ENCODE results near the gene ABCA5. TPM values are rescaled to one million over a fixed set of nuclear protein-coding genes. Genes with fewer than 3 reads are reported as not detected.

Gene ABCA5
- polyA plus RNA-seq, 1 of the 3 experiments (the other 2 are of a cell fraction) = 2.0 TPM

DNA sequence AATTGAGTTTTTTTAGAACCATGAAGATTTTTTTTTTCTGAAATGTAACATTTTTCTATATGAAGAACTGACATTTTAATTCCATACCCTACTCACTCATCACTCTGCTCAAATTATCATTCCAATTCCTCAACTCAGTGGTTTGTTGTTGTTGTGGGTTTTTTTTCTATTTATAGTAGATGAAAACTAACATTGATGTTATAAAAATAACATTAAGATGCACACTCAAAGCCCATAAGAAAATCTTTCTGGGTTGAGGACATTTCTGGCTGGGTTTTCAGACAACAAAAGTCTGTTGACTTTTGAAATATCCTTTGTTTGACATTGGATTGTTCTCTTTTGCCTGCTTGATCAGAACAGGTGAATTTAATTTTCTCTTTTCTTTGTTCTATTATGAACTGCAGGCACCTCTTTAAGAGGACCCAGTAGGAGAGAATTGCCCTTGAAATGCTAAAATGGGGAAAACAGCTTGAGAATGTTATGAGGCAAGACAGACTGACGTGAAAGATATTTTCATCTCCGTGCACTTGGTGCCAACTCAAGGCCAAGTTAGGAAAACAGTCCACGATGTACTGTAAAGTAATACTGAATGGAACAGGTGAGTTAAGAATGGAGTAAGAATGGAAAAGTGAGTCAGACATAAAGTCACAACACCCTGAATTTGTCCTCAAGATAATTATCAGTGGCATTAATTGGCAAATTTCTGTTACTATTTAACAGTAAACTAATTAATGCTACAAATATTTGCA lies 16.1 kb upstream of the ABCA5 start:
- Histone ChIP-seq H3K4me1 (ENCODE audit: control insufficient read depth in 1 of 2, insufficient read depth in 2 of 2, low read depth in 1 of 2, low read length in 1 of 2) (no peaks in the 10 kb centered on the region), H3K9me2 (no peaks in the 10 kb centered on the region; the same call in 1 of the 2 replicates), H3K4me3 (ENCODE audit: low read depth in 2 of 2, low read length in 1 of 2) (no peak overlapping the region), H3K9me3 (no peaks in the 10 kb centered on the region), H3K4me2 (no peak overlapping the region), H4K20me1 (ENCODE audit: insufficient read depth) (no peaks in the 10 kb centered on the region), H3K9ac (no peak overlapping the region), H3F3A (replicated peaks; ENCODE audit: insufficient read depth) (no peaks in the 10 kb centered on the region), H3K27me3 (ENCODE audit: insufficient read depth) (no peaks in the 10 kb centered on the region), H3K79me2 (ENCODE audit: insufficient read depth) (no peaks in the 10 kb centered on the region), H3K36me3 (replicated peaks in 1 of 2; ENCODE audit: control insufficient read depth in 1 of 2, insufficient read depth in 2 of 2, low read length in 1 of 2) (no peaks in the 10 kb centered on the region), H3K27ac (ENCODE audit: low read depth in 2 of 2, low read length in 1 of 2) (no peak overlapping the region), H2AFZ (ENCODE audit: low read depth) (no peak overlapping the region)
- no peak for DNase-seq
- TF ChIP-seq, protein P1, sequence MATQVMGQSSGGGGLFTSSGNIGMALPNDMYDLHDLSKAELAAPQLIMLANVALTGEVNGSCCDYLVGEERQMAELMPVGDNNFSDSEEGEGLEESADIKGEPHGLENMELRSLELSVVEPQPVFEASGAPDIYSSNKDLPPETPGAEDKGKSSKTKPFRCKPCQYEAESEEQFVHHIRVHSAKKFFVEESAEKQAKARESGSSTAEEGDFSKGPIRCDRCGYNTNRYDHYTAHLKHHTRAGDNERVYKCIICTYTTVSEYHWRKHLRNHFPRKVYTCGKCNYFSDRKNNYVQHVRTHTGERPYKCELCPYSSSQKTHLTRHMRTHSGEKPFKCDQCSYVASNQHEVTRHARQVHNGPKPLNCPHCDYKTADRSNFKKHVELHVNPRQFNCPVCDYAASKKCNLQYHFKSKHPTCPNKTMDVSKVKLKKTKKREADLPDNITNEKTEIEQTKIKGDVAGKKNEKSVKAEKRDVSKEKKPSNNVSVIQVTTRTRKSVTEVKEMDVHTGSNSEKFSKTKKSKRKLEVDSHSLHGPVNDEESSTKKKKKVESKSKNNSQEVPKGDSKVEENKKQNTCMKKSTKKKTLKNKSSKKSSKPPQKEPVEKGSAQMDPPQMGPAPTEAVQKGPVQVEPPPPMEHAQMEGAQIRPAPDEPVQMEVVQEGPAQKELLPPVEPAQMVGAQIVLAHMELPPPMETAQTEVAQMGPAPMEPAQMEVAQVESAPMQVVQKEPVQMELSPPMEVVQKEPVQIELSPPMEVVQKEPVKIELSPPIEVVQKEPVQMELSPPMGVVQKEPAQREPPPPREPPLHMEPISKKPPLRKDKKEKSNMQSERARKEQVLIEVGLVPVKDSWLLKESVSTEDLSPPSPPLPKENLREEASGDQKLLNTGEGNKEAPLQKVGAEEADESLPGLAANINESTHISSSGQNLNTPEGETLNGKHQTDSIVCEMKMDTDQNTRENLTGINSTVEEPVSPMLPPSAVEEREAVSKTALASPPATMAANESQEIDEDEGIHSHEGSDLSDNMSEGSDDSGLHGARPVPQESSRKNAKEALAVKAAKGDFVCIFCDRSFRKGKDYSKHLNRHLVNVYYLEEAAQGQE (IDR thresholded peaks at IDR 0.05; ENCODE audit: low read depth, low read length) = no peak
- no peak for TF ChIP-seq EZH2phosphoT487 (IDR thresholded peaks at IDR 0.05; ENCODE audit: borderline replicate concordance, low read depth)
- TF ChIP-seq NRF1 (IDR thresholded peaks at IDR 0.05; ENCODE audit: low read depth, low read length) = no peak
- no peak for TF ChIP-seq TCF12 (IDR thresholded peaks at IDR 0.05)
- TF ChIP-seq, protein P2, sequence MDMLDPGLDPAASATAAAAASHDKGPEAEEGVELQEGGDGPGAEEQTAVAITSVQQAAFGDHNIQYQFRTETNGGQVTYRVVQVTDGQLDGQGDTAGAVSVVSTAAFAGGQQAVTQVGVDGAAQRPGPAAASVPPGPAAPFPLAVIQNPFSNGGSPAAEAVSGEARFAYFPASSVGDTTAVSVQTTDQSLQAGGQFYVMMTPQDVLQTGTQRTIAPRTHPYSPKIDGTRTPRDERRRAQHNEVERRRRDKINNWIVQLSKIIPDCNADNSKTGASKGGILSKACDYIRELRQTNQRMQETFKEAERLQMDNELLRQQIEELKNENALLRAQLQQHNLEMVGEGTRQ (IDR thresholded peaks at IDR 0.05; ENCODE audit: borderline replicate concordance, low read depth, low read length) = no peak
- TF ChIP-seq POLR2AphosphoS5 (IDR thresholded peaks at IDR 0.05; ENCODE audit: low read depth, low read length) = no peak
- TF ChIP-seq, protein P3, sequence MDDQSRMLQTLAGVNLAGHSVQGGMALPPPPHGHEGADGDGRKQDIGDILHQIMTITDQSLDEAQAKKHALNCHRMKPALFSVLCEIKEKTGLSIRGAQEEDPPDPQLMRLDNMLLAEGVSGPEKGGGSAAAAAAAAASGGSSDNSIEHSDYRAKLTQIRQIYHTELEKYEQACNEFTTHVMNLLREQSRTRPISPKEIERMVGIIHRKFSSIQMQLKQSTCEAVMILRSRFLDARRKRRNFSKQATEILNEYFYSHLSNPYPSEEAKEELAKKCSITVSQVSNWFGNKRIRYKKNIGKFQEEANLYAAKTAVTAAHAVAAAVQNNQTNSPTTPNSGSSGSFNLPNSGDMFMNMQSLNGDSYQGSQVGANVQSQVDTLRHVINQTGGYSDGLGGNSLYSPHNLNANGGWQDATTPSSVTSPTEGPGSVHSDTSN (IDR thresholded peaks at IDR 0.05) = no peak
- TF ChIP-seq, protein P4, sequence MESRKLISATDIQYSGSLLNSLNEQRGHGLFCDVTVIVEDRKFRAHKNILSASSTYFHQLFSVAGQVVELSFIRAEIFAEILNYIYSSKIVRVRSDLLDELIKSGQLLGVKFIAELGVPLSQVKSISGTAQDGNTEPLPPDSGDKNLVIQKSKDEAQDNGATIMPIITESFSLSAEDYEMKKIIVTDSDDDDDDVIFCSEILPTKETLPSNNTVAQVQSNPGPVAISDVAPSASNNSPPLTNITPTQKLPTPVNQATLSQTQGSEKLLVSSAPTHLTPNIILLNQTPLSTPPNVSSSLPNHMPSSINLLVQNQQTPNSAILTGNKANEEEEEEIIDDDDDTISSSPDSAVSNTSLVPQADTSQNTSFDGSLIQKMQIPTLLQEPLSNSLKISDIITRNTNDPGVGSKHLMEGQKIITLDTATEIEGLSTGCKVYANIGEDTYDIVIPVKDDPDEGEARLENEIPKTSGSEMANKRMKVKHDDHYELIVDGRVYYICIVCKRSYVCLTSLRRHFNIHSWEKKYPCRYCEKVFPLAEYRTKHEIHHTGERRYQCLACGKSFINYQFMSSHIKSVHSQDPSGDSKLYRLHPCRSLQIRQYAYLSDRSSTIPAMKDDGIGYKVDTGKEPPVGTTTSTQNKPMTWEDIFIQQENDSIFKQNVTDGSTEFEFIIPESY (IDR thresholded peaks at IDR 0.05; ENCODE audit: borderline replicate concordance, low read depth) = no peak
- TF ChIP-seq, protein P5, sequence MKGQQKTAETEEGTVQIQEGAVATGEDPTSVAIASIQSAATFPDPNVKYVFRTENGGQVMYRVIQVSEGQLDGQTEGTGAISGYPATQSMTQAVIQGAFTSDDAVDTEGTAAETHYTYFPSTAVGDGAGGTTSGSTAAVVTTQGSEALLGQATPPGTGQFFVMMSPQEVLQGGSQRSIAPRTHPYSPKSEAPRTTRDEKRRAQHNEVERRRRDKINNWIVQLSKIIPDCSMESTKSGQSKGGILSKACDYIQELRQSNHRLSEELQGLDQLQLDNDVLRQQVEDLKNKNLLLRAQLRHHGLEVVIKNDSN (IDR thresholded peaks at IDR 0.05; ENCODE audit: borderline replicate concordance, low read depth) = no peak
- no peak for TF ChIP-seq MEF2A (IDR thresholded peaks at IDR 0.05; ENCODE audit: borderline replicate concordance, low read depth)
- TF ChIP-seq FOSL2 (IDR thresholded peaks at IDR 0.05; ENCODE audit: borderline replicate concordance, low read depth) = no peak
- TF ChIP-seq JUND (IDR thresholded peaks at IDR 0.05) = no peak
- no peak for TF ChIP-seq GABPA (IDR thresholded peaks at IDR 0.05; ENCODE audit: low read depth)
- no peak for TF ChIP-seq TAF1 (IDR thresholded peaks at IDR 0.05; ENCODE audit: borderline replicate concordance, low read depth, low read length)
- TF ChIP-seq FOXJ3 (CRISPR knock-in tag; IDR thresholded peaks at IDR 0.05) = no peak
- TF ChIP-seq TEAD4 (IDR thresholded peaks at IDR 0.05; ENCODE audit: borderline replicate concordance, insufficient read depth) = no peak
- no peak for TF ChIP-seq RFX5 (IDR thresholded peaks at IDR 0.05; ENCODE audit: low read length)
- 78% methylated on average over 3 of the region's 3 CpGs for WGBS (ENCODE audit: low lambda C conversion rate)
- ChIA-PET CTCF (no interaction called here), POLR2A (no interaction called here)

All from SK-N-SH (cell line).